SK-N-SH treated with all-trans-retinoic acid at 6 μM for 48 hours (cell line): ENCODE results near the gene CFAP74.

ENCODE experiments used
- BACH2 ChIP-seq: fragments of 250-450 bp; sonication (Bioruptor Pico); IDR thresholded peaks from 2 replicates; pipeline ENCODE4 v1.9.0; 2021; ENCODE audit warnings: mild to moderate bottlenecking, borderline replicate concordance
- CSDC2 ChIP-seq: fragments of 250-450 bp; sonication (Bioruptor Pico); IDR thresholded peaks from 2 replicates; pipeline ENCODE4 v1.5.0; 2020; ENCODE audit warnings: mild to moderate bottlenecking, moderate library complexity
- ESRRG ChIP-seq: fragments of 250-450 bp; sonication (Bioruptor Pico); IDR thresholded peaks from 2 replicates; pipeline ENCODE4 v1.6.1; 2021; ENCODE audit warnings: mild to moderate bottlenecking
- GLIS3 ChIP-seq: fragments of 250-450 bp; sonication (Bioruptor Pico); IDR thresholded peaks from 2 replicates; pipeline ENCODE4 v1.5.0; 2020; ENCODE audit warnings: mild to moderate bottlenecking, moderate library complexity
- ISL1 ChIP-seq: fragments of 250-450 bp; sonication (Bioruptor Pico); IDR thresholded peaks from 2 replicates; pipeline ENCODE4 v2.1.2; 2022; ENCODE audit warnings: mild to moderate bottlenecking, moderate library complexity
- PPARA ChIP-seq: fragments of 250-450 bp; sonication (Bioruptor Pico); IDR thresholded peaks from 2 replicates; pipeline ENCODE4 v1.5.0; 2020; ENCODE audit warnings: mild to moderate bottlenecking, borderline replicate concordance
- RARB ChIP-seq: fragments of 250-450 bp; sonication (Bioruptor Pico); IDR thresholded peaks from 2 replicates; pipeline ENCODE4 v1.8.0; 2021; ENCODE audit warnings: mild to moderate bottlenecking, moderate library complexity
- ZC3H10 ChIP-seq: fragments of 250-450 bp; sonication (Bioruptor Pico); IDR thresholded peaks from 2 replicates; pipeline ENCODE4 v1.5.1; 2021; ENCODE audit warnings: mild to moderate bottlenecking, moderate library complexity
- ZFP30 ChIP-seq: fragments of 450-650 bp; formaldehyde crosslinking; IDR thresholded peaks from 2 replicates; pipeline ENCODE4 v1.5.0; 2022; ENCODE audit warnings: mild to moderate bottlenecking, moderate library complexity
- ZNF70 ChIP-seq: fragments of 450-650 bp; formaldehyde crosslinking; IDR thresholded peaks from 2 replicates; pipeline ENCODE4 v1.5.0; 2020; ENCODE audit warnings: mild to moderate bottlenecking, moderate library complexity
- ZNF8 ChIP-seq: fragments of 450-650 bp; formaldehyde crosslinking; IDR thresholded peaks from 2 replicates; pipeline ENCODE4 v1.5.0; 2020; ENCODE audit warnings: mild to moderate bottlenecking, moderate library complexity
- TF ChIP-seq, protein P1 (sequence below): fragments of 250-450 bp; sonication (Bioruptor Pico); IDR thresholded peaks from 2 replicates; pipeline ENCODE4 v1.8.0; 2020; ENCODE audit warnings: mild to moderate bottlenecking, moderate library complexity, borderline replicate concordance
- TF ChIP-seq, protein P2 (sequence below): fragments of 250-450 bp; sonication (Bioruptor Pico); IDR thresholded peaks from 2 replicates; pipeline ENCODE4 v1.5.0; 2020; ENCODE audit warnings: mild to moderate bottlenecking, moderate library complexity
- TF ChIP-seq, protein P3 (sequence below): fragments of 250-450 bp; sonication (Bioruptor Pico); IDR thresholded peaks from 2 replicates; pipeline ENCODE4 v1.5.1; 2020; ENCODE audit warnings: low read depth, mild to moderate bottlenecking, moderate library complexity

DNA sequence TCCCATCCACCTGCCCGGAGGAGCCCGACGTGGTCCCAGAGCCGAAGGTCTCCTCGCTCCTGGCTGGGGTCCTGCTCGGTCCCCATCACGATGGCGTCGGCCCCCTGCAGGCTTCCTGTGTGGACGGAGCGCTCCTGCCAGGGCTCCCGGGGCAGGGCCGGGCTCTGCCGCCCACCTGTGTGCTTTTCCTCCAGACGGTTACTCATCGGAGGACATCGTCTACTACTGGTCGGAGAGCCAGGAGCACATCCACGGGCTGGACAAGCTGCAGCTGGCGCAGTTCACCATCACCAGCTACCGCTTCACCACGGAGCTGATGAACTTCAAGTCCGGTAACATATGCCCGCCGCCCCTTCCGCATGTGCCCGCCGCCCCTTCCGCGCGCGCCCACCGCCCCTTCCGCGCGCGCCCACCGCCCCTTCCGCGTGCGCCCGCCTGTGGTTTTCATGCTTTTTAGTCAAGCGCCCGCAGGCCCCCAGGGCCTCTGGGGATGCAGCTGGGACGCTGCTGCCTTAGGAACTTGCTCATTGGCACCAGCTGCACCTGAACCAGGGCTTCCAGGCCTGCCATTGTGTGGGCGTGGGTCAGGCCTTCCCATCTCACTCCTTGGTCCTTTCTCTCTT, 24.5 kb upstream of the CFAP74 start:
- TF ChIP-seq, protein P1, sequence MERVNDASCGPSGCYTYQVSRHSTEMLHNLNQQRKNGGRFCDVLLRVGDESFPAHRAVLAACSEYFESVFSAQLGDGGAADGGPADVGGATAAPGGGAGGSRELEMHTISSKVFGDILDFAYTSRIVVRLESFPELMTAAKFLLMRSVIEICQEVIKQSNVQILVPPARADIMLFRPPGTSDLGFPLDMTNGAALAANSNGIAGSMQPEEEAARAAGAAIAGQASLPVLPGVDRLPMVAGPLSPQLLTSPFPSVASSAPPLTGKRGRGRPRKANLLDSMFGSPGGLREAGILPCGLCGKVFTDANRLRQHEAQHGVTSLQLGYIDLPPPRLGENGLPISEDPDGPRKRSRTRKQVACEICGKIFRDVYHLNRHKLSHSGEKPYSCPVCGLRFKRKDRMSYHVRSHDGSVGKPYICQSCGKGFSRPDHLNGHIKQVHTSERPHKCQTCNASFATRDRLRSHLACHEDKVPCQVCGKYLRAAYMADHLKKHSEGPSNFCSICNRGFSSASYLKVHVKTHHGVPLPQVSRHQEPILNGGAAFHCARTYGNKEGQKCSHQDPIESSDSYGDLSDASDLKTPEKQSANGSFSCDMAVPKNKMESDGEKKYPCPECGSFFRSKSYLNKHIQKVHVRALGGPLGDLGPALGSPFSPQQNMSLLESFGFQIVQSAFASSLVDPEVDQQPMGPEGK (CRISPR knock-in tag), result no peak
- TF ChIP-seq ZC3H10 (CRISPR knock-in tag) (no peak), ZNF70 (CRISPR knock-in tag) (no peak), ZNF8 (CRISPR knock-in tag) (no peak), RARB (CRISPR knock-in tag) (no peak), ISL1 (no peak), CSDC2 (no peak), PPARA (CRISPR knock-in tag) (no peak), GLIS3 (CRISPR knock-in tag) (no peak), BACH2 (CRISPR knock-in tag) (no peak), ZFP30 (CRISPR knock-in tag) (no peak), ESRRG (CRISPR knock-in tag) (no peak)
- TF ChIP-seq, protein P2, sequence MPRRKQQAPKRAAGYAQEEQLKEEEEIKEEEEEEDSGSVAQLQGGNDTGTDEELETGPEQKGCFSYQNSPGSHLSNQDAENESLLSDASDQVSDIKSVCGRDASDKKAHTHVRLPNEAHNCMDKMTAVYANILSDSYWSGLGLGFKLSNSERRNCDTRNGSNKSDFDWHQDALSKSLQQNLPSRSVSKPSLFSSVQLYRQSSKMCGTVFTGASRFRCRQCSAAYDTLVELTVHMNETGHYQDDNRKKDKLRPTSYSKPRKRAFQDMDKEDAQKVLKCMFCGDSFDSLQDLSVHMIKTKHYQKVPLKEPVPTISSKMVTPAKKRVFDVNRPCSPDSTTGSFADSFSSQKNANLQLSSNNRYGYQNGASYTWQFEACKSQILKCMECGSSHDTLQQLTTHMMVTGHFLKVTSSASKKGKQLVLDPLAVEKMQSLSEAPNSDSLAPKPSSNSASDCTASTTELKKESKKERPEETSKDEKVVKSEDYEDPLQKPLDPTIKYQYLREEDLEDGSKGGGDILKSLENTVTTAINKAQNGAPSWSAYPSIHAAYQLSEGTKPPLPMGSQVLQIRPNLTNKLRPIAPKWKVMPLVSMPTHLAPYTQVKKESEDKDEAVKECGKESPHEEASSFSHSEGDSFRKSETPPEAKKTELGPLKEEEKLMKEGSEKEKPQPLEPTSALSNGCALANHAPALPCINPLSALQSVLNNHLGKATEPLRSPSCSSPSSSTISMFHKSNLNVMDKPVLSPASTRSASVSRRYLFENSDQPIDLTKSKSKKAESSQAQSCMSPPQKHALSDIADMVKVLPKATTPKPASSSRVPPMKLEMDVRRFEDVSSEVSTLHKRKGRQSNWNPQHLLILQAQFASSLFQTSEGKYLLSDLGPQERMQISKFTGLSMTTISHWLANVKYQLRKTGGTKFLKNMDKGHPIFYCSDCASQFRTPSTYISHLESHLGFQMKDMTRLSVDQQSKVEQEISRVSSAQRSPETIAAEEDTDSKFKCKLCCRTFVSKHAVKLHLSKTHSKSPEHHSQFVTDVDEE (CRISPR knock-in tag), result no peak
- TF ChIP-seq, protein P3, sequence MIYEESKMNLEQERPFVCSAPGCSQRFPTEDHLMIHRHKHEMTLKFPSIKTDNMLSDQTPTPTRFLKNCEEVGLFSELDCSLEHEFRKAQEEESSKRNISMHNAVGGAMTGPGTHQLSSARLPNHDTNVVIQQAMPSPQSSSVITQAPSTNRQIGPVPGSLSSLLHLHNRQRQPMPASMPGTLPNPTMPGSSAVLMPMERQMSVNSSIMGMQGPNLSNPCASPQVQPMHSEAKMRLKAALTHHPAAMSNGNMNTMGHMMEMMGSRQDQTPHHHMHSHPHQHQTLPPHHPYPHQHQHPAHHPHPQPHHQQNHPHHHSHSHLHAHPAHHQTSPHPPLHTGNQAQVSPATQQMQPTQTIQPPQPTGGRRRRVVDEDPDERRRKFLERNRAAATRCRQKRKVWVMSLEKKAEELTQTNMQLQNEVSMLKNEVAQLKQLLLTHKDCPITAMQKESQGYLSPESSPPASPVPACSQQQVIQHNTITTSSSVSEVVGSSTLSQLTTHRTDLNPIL (CRISPR knock-in tag), result no peak
